Stimulated activated memory B cell treated with anti-CD40 and anti-IgM and Interleukin-4, amounts not matched to agents 10 μg/mL and 1 μg/mL and 100 μg/mL, for 72 hours (primary cell): ENCODE results near the gene PRSS12.
"Not testable (repeated sequence)": the region's sequence is repeated elsewhere in the genome, so short reads cannot be mapped to it uniquely, and the experiment has no call there.

Experiments used
- ATAC-seq: fragments of 150-1000 bp; cut with Tn5 transposase; 2 replicates; pipeline ENCODE4 v1.10.0; 2021
- H3K27ac Mint-ChIP-seq: one replicate; pipeline ENCODE4 v1.8.0; 2022; ENCODE audit warnings: mild to moderate bottlenecking, mixed read lengths
- H3K27me3 Mint-ChIP-seq: one replicate; pipeline ENCODE4 v1.8.0; 2022; ENCODE audit warnings: mixed read lengths
- H3K36me3 Mint-ChIP-seq: one replicate; pipeline ENCODE4 v1.8.0; 2022; ENCODE audit warnings: mixed read lengths
- H3K4me1 Mint-ChIP-seq: one replicate; pipeline ENCODE4 v1.8.0; 2022; ENCODE audit warnings: mixed read lengths
- H3K4me3 Mint-ChIP-seq: one replicate; pipeline ENCODE4 v1.8.0; 2022; ENCODE audit warnings: mild to moderate bottlenecking, moderate library complexity, mixed read lengths
- H3K9me3 Mint-ChIP-seq: one replicate; pipeline ENCODE4 v1.8.0; 2022; ENCODE audit warnings: mixed read lengths

PRSS12 gene

GRCh38 chr4:118352843-118353533 is at the start of gene PRSS12:
Gene PRSS12, minus strand, starts transcription at chr4:118353003. Its CDS starts 283 bp downstream, at chr4:118352720.
- peak; percentile 85 for ATAC-seq
- H3K9me3 Mint-ChIP-seq: no peaks in the 10 kb centered on the region
- H3K4me1 Mint-ChIP-seq: peaks cover 10% of the 10 kb centered on the region
- peaks cover 84% of the 10 kb centered on the region for H3K27me3 Mint-ChIP-seq
- no peaks in the 10 kb centered on the region for H3K36me3 Mint-ChIP-seq
- H3K4me3 Mint-ChIP-seq: peak within 1 kb of the TSS; percentile 63
- peak within 1 kb of the TSS; percentile 66 for H3K27ac Mint-ChIP-seq

- H3K4me1 Mint-ChIP-seq: peaks cover 6% of the 10 kb centered on the region
- no peak overlapping the region for H3K27ac Mint-ChIP-seq
- no peak for ATAC-seq
- H3K9me3 Mint-ChIP-seq: no peaks in the 10 kb centered on the region
- no peaks in the 10 kb centered on the region for H3K36me3 Mint-ChIP-seq
- H3K4me3 Mint-ChIP-seq: no peak overlapping the region
- H3K27me3 Mint-ChIP-seq: peaks cover 28% of the 10 kb centered on the region
Measured at GRCh38 chr4:118400356-118400755, 47.6 kb upstream of the PRSS12 start.

- H3K4me1 Mint-ChIP-seq, H3K9me3 Mint-ChIP-seq, H3K4me3 Mint-ChIP-seq, H3K27ac Mint-ChIP-seq, H3K36me3 Mint-ChIP-seq, ATAC-seq: not testable (repeated sequence)
- H3K27me3 Mint-ChIP-seq: peaks cover 28% of the 10 kb centered on the region
Measured at GRCh38 chr4:118399883-118400282, 47.1 kb upstream of the PRSS12 start.

- H3K27me3 Mint-ChIP-seq: peaks cover 28% of the 10 kb centered on the region
- H3K27ac Mint-ChIP-seq: no peak overlapping the region
- H3K4me3 Mint-ChIP-seq: no peak overlapping the region
- ATAC-seq: peak; percentile 71
- H3K36me3 Mint-ChIP-seq: no peaks in the 10 kb centered on the region
- H3K9me3 Mint-ChIP-seq: no peaks in the 10 kb centered on the region
- H3K4me1 Mint-ChIP-seq: peaks cover 6% of the 10 kb centered on the region
Measured at GRCh38 chr4:118398226-118399090, 45.7 kb upstream of the PRSS12 start.

GRCh38 chr4:118397623-118397979 is 44.8 kb upstream of the PRSS12 start:
- Mint-ChIP-seq H3K9me3 (peaks cover 3% of the 10 kb centered on the region), H3K4me3 (no peak overlapping the region), H3K27me3 (peaks cover 27% of the 10 kb centered on the region), H3K27ac (no peak overlapping the region), H3K36me3 (peaks cover 5% of the 10 kb centered on the region), H3K4me1 (peaks cover 6% of the 10 kb centered on the region)
- no peak for ATAC-seq

GRCh38 chr4:118396881-118397622 is 44.2 kb upstream of the PRSS12 start:
- no peak overlapping the region for H3K4me3 Mint-ChIP-seq
- peaks cover 21% of the 10 kb centered on the region for H3K27me3 Mint-ChIP-seq

GRCh38 chr4:118395057-118395644 is 42.3 kb upstream of the PRSS12 start:
- peaks cover 3% of the 10 kb centered on the region for H3K9me3 Mint-ChIP-seq
- no peak overlapping the region for H3K27ac Mint-ChIP-seq
- peaks cover 6% of the 10 kb centered on the region for H3K4me1 Mint-ChIP-seq
- no peak overlapping the region for H3K4me3 Mint-ChIP-seq
- ATAC-seq: no peak
- peaks cover 5% of the 10 kb centered on the region for H3K36me3 Mint-ChIP-seq
- peaks cover 2% of the 10 kb centered on the region for H3K27me3 Mint-ChIP-seq

More at GRCh38 chr4:118396881-118397622, 44.2 kb upstream of the PRSS12 start:
- ATAC-seq: no peak
- Mint-ChIP-seq H3K27ac (no peak overlapping the region), H3K36me3 (peaks cover 5% of the 10 kb centered on the region), H3K9me3 (peaks cover 3% of the 10 kb centered on the region), H3K4me1 (peaks cover 6% of the 10 kb centered on the region)

GRCh38 chr4:118392509-118392908 is 39.7 kb upstream of the PRSS12 start:
- not testable (repeated sequence) for ATAC-seq, H3K4me1 Mint-ChIP-seq, H3K36me3 Mint-ChIP-seq, H3K27me3 Mint-ChIP-seq, H3K27ac Mint-ChIP-seq, H3K9me3 Mint-ChIP-seq, H3K4me3 Mint-ChIP-seq

- Mint-ChIP-seq H3K27me3 (no peaks in the 10 kb centered on the region), H3K9me3 (peaks cover 15% of the 10 kb centered on the region), H3K4me3 (no peak overlapping the region), H3K36me3 (peaks cover 5% of the 10 kb centered on the region), H3K27ac (no peak overlapping the region), H3K4me1 (no peaks in the 10 kb centered on the region)
- ATAC-seq: no peak
Measured at GRCh38 chr4:118390121-118390520, 37.3 kb upstream of the PRSS12 start.

GRCh38 chr4:118389721-118390120 is 36.9 kb upstream of the PRSS12 start:
- Mint-ChIP-seq H3K4me1 (no peaks in the 10 kb centered on the region), H3K4me3 (no peak overlapping the region), H3K27ac (no peak overlapping the region), H3K36me3 (peaks cover 5% of the 10 kb centered on the region), H3K27me3 (no peaks in the 10 kb centered on the region), H3K9me3 (peaks cover 15% of the 10 kb centered on the region)
- ATAC-seq: no peak

GRCh38 chr4:118388606-118389005 is 35.8 kb upstream of the PRSS12 start:
- Mint-ChIP-seq H3K36me3 (peaks cover 5% of the 10 kb centered on the region), H3K27me3 (no peaks in the 10 kb centered on the region), H3K9me3 (peaks cover 18% of the 10 kb centered on the region), H3K4me3 (no peak overlapping the region), H3K27ac (no peak overlapping the region), H3K4me1 (no peaks in the 10 kb centered on the region)
- no peak for ATAC-seq

GRCh38 chr4:118381902-118382301 is 29.1 kb upstream of the PRSS12 start:
- no peaks in the 10 kb centered on the region for H3K4me1 Mint-ChIP-seq
- peaks cover 9% of the 10 kb centered on the region for H3K9me3 Mint-ChIP-seq
- ATAC-seq: no peak
- H3K27me3 Mint-ChIP-seq: peaks cover 8% of the 10 kb centered on the region
- no peak overlapping the region for H3K27ac Mint-ChIP-seq
- no peaks in the 10 kb centered on the region for H3K36me3 Mint-ChIP-seq
- no peak overlapping the region for H3K4me3 Mint-ChIP-seq

GRCh38 chr4:118373614-118374255 is 20.9 kb upstream of the PRSS12 start:
- Mint-ChIP-seq H3K4me1 (no peaks in the 10 kb centered on the region), H3K36me3 (no peaks in the 10 kb centered on the region), H3K27ac (no peak overlapping the region), H3K4me3 (no peak overlapping the region), H3K9me3 (no peaks in the 10 kb centered on the region), H3K27me3 (no peaks in the 10 kb centered on the region)
- no peak for ATAC-seq

- H3K36me3 Mint-ChIP-seq: no peaks in the 10 kb centered on the region
- no peaks in the 10 kb centered on the region for H3K4me1 Mint-ChIP-seq
- no peak overlapping the region for H3K4me3 Mint-ChIP-seq
- peaks cover 2% of the 10 kb centered on the region for H3K9me3 Mint-ChIP-seq
- no peak overlapping the region for H3K27ac Mint-ChIP-seq
- no peaks in the 10 kb centered on the region for H3K27me3 Mint-ChIP-seq
- no peak for ATAC-seq
Measured at GRCh38 chr4:118372251-118372650, 19.4 kb upstream of the PRSS12 start.

GRCh38 chr4:118369231-118369630 is 16.4 kb upstream of the PRSS12 start:
- H3K36me3 Mint-ChIP-seq: no peaks in the 10 kb centered on the region
- H3K27me3 Mint-ChIP-seq: no peaks in the 10 kb centered on the region
- H3K9me3 Mint-ChIP-seq: peaks cover 2% of the 10 kb centered on the region
- no peaks in the 10 kb centered on the region for H3K4me1 Mint-ChIP-seq
- ATAC-seq: no peak
- H3K4me3 Mint-ChIP-seq: no peak overlapping the region
- H3K27ac Mint-ChIP-seq: no peak overlapping the region
